ENCODE results near the gene COA5. TPM values are rescaled to one million over a fixed set of nuclear protein-coding genes. Genes with fewer than 3 reads are reported as not detected.
"Not testable (repeated sequence)": the region's sequence is repeated elsewhere in the genome, so short reads cannot be mapped to it uniquely, and the experiment has no call there.

Gene COA5
- total RNA-seq, 1 donor from 2014 or later = 17.2 TPM

GRCh38 chr2:98606431-98606830 is 1.9 kb downstream of the COA5 start:
- no peak for DNase-seq (ENCODE audit: low read depth in 2 of 2)

GRCh38 chr2:98605076-98605475 is 3.2 kb downstream of the COA5 start:
- no peak for DNase-seq (ENCODE audit: low read depth in 2 of 2)

- DNase-seq (ENCODE audit: low read depth in 2 of 2) = no peak
Measured at GRCh38 chr2:98604547-98604946, 3.8 kb downstream of the COA5 start.

- peak; percentile 42 to 72 for DNase-seq (ENCODE audit: low read depth in 2 of 2)
Measured at GRCh38 chr2:98601532-98602132, 6.7 kb downstream of the COA5 start.

GRCh38 chr2:98598781-98599428 is 9.4 kb downstream of the COA5 start:
- DNase-seq (ENCODE audit: low read depth in 2 of 2) = peak; percentile 78 to 84

- DNase-seq (ENCODE audit: low read depth in 2 of 2) = not testable (repeated sequence)
Measured at GRCh38 chr2:98594665-98595064, 13.6 kb downstream of the COA5 start.

GRCh38 chr2:98592565-98592964 is 15.7 kb downstream of the COA5 start:
- DNase-seq (ENCODE audit: low read depth in 2 of 2) = no peak

- DNase-seq (ENCODE audit: low read depth in 2 of 2) = no peak
Measured at GRCh38 chr2:98589489-98589888, 18.8 kb downstream of the COA5 start.

- no peak for DNase-seq (ENCODE audit: low read depth in 2 of 2)
Measured at GRCh38 chr2:98588880-98589431, 19.4 kb downstream of the COA5 start.

- DNase-seq (ENCODE audit: low read depth in 2 of 2) = no peak
Measured at GRCh38 chr2:98586551-98587140, 21.7 kb downstream of the COA5 start.

- no peak for DNase-seq (ENCODE audit: low read depth in 2 of 2)
Measured at GRCh38 chr2:98585386-98585785, 22.9 kb downstream of the COA5 start.

- DNase-seq (ENCODE audit: low read depth in 2 of 2) = no peak
Measured at GRCh38 chr2:98583816-98584618, 24.3 kb downstream of the COA5 start.

GRCh38 chr2:98583276-98583675 is 25.0 kb downstream of the COA5 start:
- no peak for DNase-seq (ENCODE audit: low read depth in 2 of 2)

- no peak for DNase-seq (ENCODE audit: low read depth in 2 of 2)
Measured at GRCh38 chr2:98582523-98582922, 25.8 kb downstream of the COA5 start.

- no peak for DNase-seq (ENCODE audit: low read depth in 2 of 2)
Measured at GRCh38 chr2:98580656-98581284, 27.5 kb downstream of the COA5 start.

GRCh38 chr2:98579926-98580325 is 28.4 kb downstream of the COA5 start:
- no peak for DNase-seq (ENCODE audit: low read depth in 2 of 2)

- no peak for DNase-seq (ENCODE audit: low read depth in 2 of 2)
Measured at GRCh38 chr2:98578231-98578630, 30.1 kb downstream of the COA5 start.

GRCh38 chr2:98577313-98577712 is 31.0 kb downstream of the COA5 start:
- DNase-seq (ENCODE audit: low read depth in 2 of 2) = no peak

GRCh38 chr2:98576666-98577312 is 31.5 kb downstream of the COA5 start:
- no peak for DNase-seq (ENCODE audit: low read depth in 2 of 2)

- no peak for DNase-seq (ENCODE audit: low read depth in 2 of 2)
Measured at GRCh38 chr2:98573426-98573825, 34.9 kb downstream of the COA5 start.

GRCh38 chr2:98572676-98573075 is 35.6 kb downstream of the COA5 start:
- DNase-seq (ENCODE audit: low read depth in 2 of 2) = no peak

All from dermis microvascular lymphatic vessel endothelial cell (primary cell).